HEK293 (cell line): ENCODE results near the gene COMMD3.

ENCODE experiments used
- AEBP2 ChIP-seq: fragments of 450-650 bp; formaldehyde crosslinking; IDR thresholded peaks from 2 replicates; pipeline ENCODE4 v1.5.1; 2016; ENCODE audit warnings: missing biosample characterization, missing genetic modification characterization, borderline replicate concordance
- EGR2 ChIP-seq: fragments of 450-650 bp; formaldehyde crosslinking; IDR thresholded peaks from 2 replicates; pipeline ENCODE4 v1.5.1; 2016; ENCODE audit warnings: low read depth, missing biosample characterization, missing genetic modification characterization
- FEZF1 ChIP-seq: fragments of 450-650 bp; formaldehyde crosslinking; IDR thresholded peaks from 2 replicates; pipeline ENCODE4 v1.5.1; 2016; ENCODE audit warnings: missing biosample characterization, missing genetic modification characterization
- HOXD13 ChIP-seq: sonication (generic); formaldehyde crosslinking; IDR thresholded peaks from 2 replicates; pipeline ENCODE4 v1.8.0; 2022; ENCODE audit warnings: missing genetic modification reagents, borderline replicate concordance
- KLF8 ChIP-seq: fragments of 450-650 bp; formaldehyde crosslinking; IDR thresholded peaks from 2 replicates; pipeline ENCODE4 v1.5.1; 2016; ENCODE audit warnings: missing biosample characterization, missing genetic modification characterization
- KLF9 ChIP-seq: fragments of 450-650 bp; formaldehyde crosslinking; IDR thresholded peaks from 2 replicates; pipeline ENCODE4 v1.5.1; 2016; ENCODE audit warnings: missing biosample characterization, missing genetic modification characterization, low read depth
- MEIS1 ChIP-seq: sonication (generic); formaldehyde crosslinking; IDR thresholded peaks from 2 replicates; pipeline ENCODE4 v1.8.1; 2022; ENCODE audit warnings: missing genetic modification reagents, mild to moderate bottlenecking, borderline replicate concordance
- TSHZ1 ChIP-seq: fragments of 450-650 bp; formaldehyde crosslinking; IDR thresholded peaks from 2 replicates; pipeline ENCODE4 v1.5.1; 2016; ENCODE audit warnings: missing biosample characterization, missing genetic modification characterization, borderline replicate concordance
- ZBTB21 ChIP-seq: fragments of 450-650 bp; formaldehyde crosslinking; IDR thresholded peaks from 2 replicates; pipeline ENCODE4 v1.5.1; 2017; ENCODE audit warnings: missing biosample characterization, missing genetic modification characterization
- ZBTB26 ChIP-seq: fragments of 450-650 bp; formaldehyde crosslinking; optimal IDR thresholded peaks from 2 replicates; pipeline ENCODE3; 2016; ENCODE audit warnings: missing biosample characterization, mild to moderate bottlenecking, missing genetic modification characterization
- ZBTB44 ChIP-seq: fragments of 450-650 bp; IDR thresholded peaks from 2 replicates; pipeline ENCODE4 v1.5.1; 2018; ENCODE audit warnings: missing biosample characterization, mild to moderate bottlenecking, missing genetic modification characterization
- ZBTB6 ChIP-seq: fragments of 450-650 bp; formaldehyde crosslinking; IDR thresholded peaks from 2 replicates; pipeline ENCODE4 v1.5.1; 2017; ENCODE audit warnings: missing biosample characterization, missing genetic modification characterization
- ZFP41 ChIP-seq: fragments of 450-650 bp; formaldehyde crosslinking; IDR thresholded peaks from 2 replicates; pipeline ENCODE4 v1.5.1; 2016; ENCODE audit warnings: missing biosample characterization, missing genetic modification characterization, borderline replicate concordance
- ZNF175 ChIP-seq: fragments of 450-650 bp; formaldehyde crosslinking; IDR thresholded peaks from 2 replicates; pipeline ENCODE4 v1.5.1; 2016; ENCODE audit warnings: missing biosample characterization, missing genetic modification characterization
- ZNF24 ChIP-seq: fragments of 450-650 bp; formaldehyde crosslinking; IDR thresholded peaks from 2 replicates; pipeline ENCODE4 v1.5.1; 2016; ENCODE audit warnings: missing biosample characterization, missing genetic modification characterization
- ZNF280C ChIP-seq: fragments of 450-650 bp; formaldehyde crosslinking; IDR thresholded peaks from 2 replicates; pipeline ENCODE4 v1.5.1; 2016; ENCODE audit warnings: missing biosample characterization, missing genetic modification characterization
- ZNF404 ChIP-seq: fragments of 450-650 bp; formaldehyde crosslinking; IDR thresholded peaks from 2 replicates; pipeline ENCODE4 v1.5.1; 2017; ENCODE audit warnings: missing biosample characterization, missing genetic modification characterization
- ZNF426 ChIP-seq: fragments of 450-650 bp; formaldehyde crosslinking; IDR thresholded peaks from 2 replicates; pipeline ENCODE4 v1.5.1; 2017; ENCODE audit warnings: missing biosample characterization, missing genetic modification characterization, mild to moderate bottlenecking, inconsistent platforms, moderate library complexity
- ZNF513 ChIP-seq: fragments of 450-650 bp; IDR thresholded peaks from 2 replicates; pipeline ENCODE4 v1.5.1; 2018; ENCODE audit warnings: missing biosample characterization, missing genetic modification characterization
- ZNF530 ChIP-seq: fragments of 450-650 bp; formaldehyde crosslinking; IDR thresholded peaks from 2 replicates; pipeline ENCODE4 v1.5.1; 2016; ENCODE audit warnings: low read depth, missing biosample characterization, missing genetic modification characterization
- ZNF580 ChIP-seq: fragments of 450-650 bp; formaldehyde crosslinking; IDR thresholded peaks from 2 replicates; pipeline ENCODE4 v1.5.1; 2016; ENCODE audit warnings: missing biosample characterization, missing genetic modification characterization
- ZNF600 ChIP-seq: fragments of 450-650 bp; formaldehyde crosslinking; IDR thresholded peaks from 2 replicates; pipeline ENCODE4 v1.5.1; 2016; ENCODE audit warnings: missing biosample characterization, missing genetic modification characterization
- ZNF610 ChIP-seq: fragments of 450-650 bp; formaldehyde crosslinking; IDR thresholded peaks from 2 replicates; pipeline ENCODE4 v1.5.1; 2016; ENCODE audit warnings: missing biosample characterization, missing genetic modification characterization, borderline replicate concordance
- ZNF830 ChIP-seq: fragments of 450-650 bp; IDR thresholded peaks from 2 replicates; pipeline ENCODE4 v1.5.0; 2018; ENCODE audit warnings: missing biosample characterization, missing genetic modification characterization, low read depth, mild to moderate bottlenecking, moderate library complexity
- ZSCAN16 ChIP-seq: fragments of 450-650 bp; formaldehyde crosslinking; IDR thresholded peaks from 2 replicates; pipeline ENCODE4 v1.5.1; 2016; ENCODE audit warnings: missing biosample characterization, missing genetic modification characterization

The COMMD3 gene

GRCh38 chr10:22325272-22326144 lies 9.3 kb downstream of the COMMD3 start (continued):
- TF ChIP-seq TSHZ1 (tag by site-specific recombination) (no peak), HOXD13 (CRISPR knock-in tag) (no peak), ZNF600 (tag by site-specific recombination) (no peak; the same call in 1 of the 2 replicates), KLF8 (tag by site-specific recombination) (0 out of 2 replicates have a peak, but pooled peaks have one; percentile 5), FEZF1 (no peak), AEBP2 (no peak), ZFP41 (tag by site-specific recombination) (no peak), ZBTB6 (no peak), ZNF830 (no peak), KLF9 (tag by site-specific recombination) (peak; percentile 66; the same call in 1 of the 2 replicates), ZNF513 (no peak), ZNF610 (tag by site-specific recombination) (no peak), ZNF580 (tag by site-specific recombination) (no peak), ZNF404 (tag by site-specific recombination) (no peak), MEIS1 (CRISPR knock-in tag) (no peak), ZNF24 (tag by site-specific recombination) (no peak), ZBTB21 (tag by site-specific recombination) (no peak), EGR2 (tag by site-specific recombination) (no peak), ZNF426 (tag by site-specific recombination) (no peak), ZBTB44 (tag by site-specific recombination) (peak; percentile 52), ZBTB26 (tag by site-specific recombination) (peak; percentile 49), ZSCAN16 (tag by site-specific recombination) (no peak), ZNF280C (no peak), ZNF175 (no peak), ZNF530 (tag by site-specific recombination) (no peak)
